Stimulated activated CD4-positive, alpha-beta T cell treated with anti-CD3 and anti-CD28 coated beads, Interleukin-15, amount 100 ng/mL, for 24 hours (primary cell): ENCODE results near the gene CELF4.

Experiments used
- DNase-seq: peaks from one replicate; pipeline ENCODE4 v3.0.0-alpha.2; 2020

Gene CELF4

GRCh38 chr18:37457341-37457740 is 108.3 kb downstream of the CELF4 start:
- no peak for DNase-seq

- no peak for DNase-seq
These were observed 108.7 kb downstream of the CELF4 start for GRCh38 chr18:37456873-37457272.

GRCh38 chr18:37456395-37456794 is 109.2 kb downstream of the CELF4 start:
- no peak for DNase-seq

GRCh38 chr18:37453752-37454151 is 111.8 kb downstream of the CELF4 start:
- DNase-seq: no peak

GRCh38 chr18:37452682-37453385 is 112.8 kb downstream of the CELF4 start:
- DNase-seq: no peak

- DNase-seq: no peak
These were observed 113.6 kb downstream of the CELF4 start for GRCh38 chr18:37452015-37452414.

GRCh38 chr18:37451239-37451825 is 114.3 kb downstream of the CELF4 start:
- DNase-seq: no peak

- DNase-seq: no peak
These were observed 115.0 kb downstream of the CELF4 start for GRCh38 chr18:37450434-37451132.

- DNase-seq: no peak
These were observed 116.0 kb downstream of the CELF4 start for GRCh38 chr18:37449618-37450017.

GRCh38 chr18:37448946-37449345 is 116.7 kb downstream of the CELF4 start:
- no peak for DNase-seq

GRCh38 chr18:37447962-37448888 is 117.4 kb downstream of the CELF4 start:
- no peak for DNase-seq

GRCh38 chr18:37445836-37446235 is 119.8 kb downstream of the CELF4 start:
- no peak for DNase-seq

- DNase-seq: no peak
These were observed 120.2 kb downstream of the CELF4 start for GRCh38 chr18:37445368-37445767.

GRCh38 chr18:37443325-37444055 is 122.1 kb downstream of the CELF4 start:
- DNase-seq: no peak

GRCh38 chr18:37442477-37442876 is 123.1 kb downstream of the CELF4 start:
- DNase-seq: no peak

- no peak for DNase-seq
These were observed 123.8 kb downstream of the CELF4 start for GRCh38 chr18:37441821-37442220.

GRCh38 chr18:37440206-37440605 is 125.4 kb downstream of the CELF4 start:
- DNase-seq: no peak

GRCh38 chr18:37438417-37439180 is 127.0 kb downstream of the CELF4 start:
- no peak for DNase-seq

- no peak for DNase-seq
These were observed 129.6 kb downstream of the CELF4 start for GRCh38 chr18:37435996-37436395.

- DNase-seq: no peak
These were observed 130.3 kb downstream of the CELF4 start for GRCh38 chr18:37435150-37435867.
